A549 (cell line): Measurements from ENCODE around the gene SH3RF3.

Source experiments
- EP300 ChIP-seq, 2 experiments: fragments of >200 bp; sonication (Bioruptor Twin); formaldehyde crosslinking; IDR thresholded peaks; 2 replicates in 1 of 2; 3 replicates in 1 of 2; pipeline ENCODE4 v1.6.1; 2016 to 2017
- NPAS2 ChIP-seq: fragments of 250-450 bp; sonication (Bioruptor Pico); IDR thresholded peaks from 2 replicates; pipeline ENCODE4 v1.8.0; 2022; ENCODE audit warnings: mild to moderate bottlenecking, moderate library complexity, borderline replicate concordance
- POLR2AphosphoS2 ChIP-seq: conservative IDR thresholded peaks from 2 replicates; pipeline ENCODE4 v1.6.1; 2012; ENCODE audit warnings: low read length, improper control_type of control experiment, inconsistent platforms
- TF ChIP-seq, protein P1 (sequence below): fragments of >200 bp; sonication (Bioruptor Twin); formaldehyde crosslinking; IDR thresholded peaks from 3 replicates; pipeline ENCODE4 v1.5.1; 2016
- TF ChIP-seq, protein P2 (sequence below): fragments of 150-350 bp; IDR thresholded peaks from 2 replicates; pipeline ENCODE4 v1.6.1; 2014; ENCODE audit warnings: low read depth, mild to moderate bottlenecking, low read length

DNA sequence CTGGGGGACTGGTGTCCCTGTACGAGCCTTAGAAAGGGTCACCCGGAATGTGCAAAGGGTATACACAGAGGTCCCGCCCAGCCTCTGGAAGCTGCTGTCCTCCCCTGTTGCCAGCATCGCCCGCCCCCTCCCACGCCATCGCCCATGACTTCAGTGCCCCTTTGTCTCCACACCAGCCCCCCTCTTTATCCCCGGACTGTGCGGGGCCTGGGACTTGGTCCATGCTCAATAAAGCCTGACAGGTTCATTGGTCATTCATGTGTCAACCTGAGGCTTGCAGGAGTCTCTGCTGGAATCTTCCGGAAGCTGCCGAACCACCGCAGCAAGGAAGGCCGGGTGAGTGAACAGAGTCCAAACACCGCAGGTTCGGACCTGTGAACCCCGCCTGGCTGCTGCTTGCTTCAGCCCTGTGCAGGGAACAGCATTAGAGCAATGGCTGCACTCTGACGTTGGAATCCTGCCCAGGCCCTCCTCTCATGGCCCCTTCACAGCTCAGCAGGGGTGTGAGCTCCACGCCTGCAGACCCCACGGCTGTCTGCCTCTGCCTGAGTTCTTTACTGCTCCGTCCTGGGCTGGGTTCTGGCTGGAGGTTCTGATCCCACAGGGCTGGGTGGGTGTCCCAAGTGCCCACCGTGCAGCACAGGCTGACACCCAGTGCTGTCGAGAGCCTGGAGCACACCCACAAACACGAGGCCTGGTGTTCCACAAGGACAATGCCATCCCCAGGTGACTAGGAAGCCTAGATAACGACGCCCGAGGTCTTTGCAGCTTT is 388.3 kb downstream of the SH3RF3 start:
- TF ChIP-seq EP300 (IDR thresholded peaks at IDR 0.05) (no peak), NPAS2 (CRISPR knock-in tag) (no peak), POLR2AphosphoS2 (no peak)
- TF ChIP-seq, protein P1, sequence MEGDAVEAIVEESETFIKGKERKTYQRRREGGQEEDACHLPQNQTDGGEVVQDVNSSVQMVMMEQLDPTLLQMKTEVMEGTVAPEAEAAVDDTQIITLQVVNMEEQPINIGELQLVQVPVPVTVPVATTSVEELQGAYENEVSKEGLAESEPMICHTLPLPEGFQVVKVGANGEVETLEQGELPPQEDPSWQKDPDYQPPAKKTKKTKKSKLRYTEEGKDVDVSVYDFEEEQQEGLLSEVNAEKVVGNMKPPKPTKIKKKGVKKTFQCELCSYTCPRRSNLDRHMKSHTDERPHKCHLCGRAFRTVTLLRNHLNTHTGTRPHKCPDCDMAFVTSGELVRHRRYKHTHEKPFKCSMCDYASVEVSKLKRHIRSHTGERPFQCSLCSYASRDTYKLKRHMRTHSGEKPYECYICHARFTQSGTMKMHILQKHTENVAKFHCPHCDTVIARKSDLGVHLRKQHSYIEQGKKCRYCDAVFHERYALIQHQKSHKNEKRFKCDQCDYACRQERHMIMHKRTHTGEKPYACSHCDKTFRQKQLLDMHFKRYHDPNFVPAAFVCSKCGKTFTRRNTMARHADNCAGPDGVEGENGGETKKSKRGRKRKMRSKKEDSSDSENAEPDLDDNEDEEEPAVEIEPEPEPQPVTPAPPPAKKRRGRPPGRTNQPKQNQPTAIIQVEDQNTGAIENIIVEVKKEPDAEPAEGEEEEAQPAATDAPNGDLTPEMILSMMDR, result no peak
- TF ChIP-seq, protein P2, sequence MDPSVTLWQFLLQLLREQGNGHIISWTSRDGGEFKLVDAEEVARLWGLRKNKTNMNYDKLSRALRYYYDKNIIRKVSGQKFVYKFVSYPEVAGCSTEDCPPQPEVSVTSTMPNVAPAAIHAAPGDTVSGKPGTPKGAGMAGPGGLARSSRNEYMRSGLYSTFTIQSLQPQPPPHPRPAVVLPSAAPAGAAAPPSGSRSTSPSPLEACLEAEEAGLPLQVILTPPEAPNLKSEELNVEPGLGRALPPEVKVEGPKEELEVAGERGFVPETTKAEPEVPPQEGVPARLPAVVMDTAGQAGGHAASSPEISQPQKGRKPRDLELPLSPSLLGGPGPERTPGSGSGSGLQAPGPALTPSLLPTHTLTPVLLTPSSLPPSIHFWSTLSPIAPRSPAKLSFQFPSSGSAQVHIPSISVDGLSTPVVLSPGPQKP, result no peak
